Activated CD8-positive, alpha-beta memory T cell treated with anti-CD3 and anti-CD28 coated beads for 36 hours (primary cell): ENCODE results near the gene GIT2. TPM values are rescaled to one million over a fixed set of nuclear protein-coding genes. Genes with fewer than 3 reads are reported as not detected.

Experiments
- CTCF ChIA-PET: fragments of 350-600 bp; sonication (Branson Sonifier 250); formaldehyde crosslinking; loops from one replicate; lab custom pipeline; 2021; ENCODE audit warnings: antibody characterized with exemption; lab: Charles Lee
- POLR2A ChIA-PET: fragments of 350-600 bp; sonication (Branson Sonifier 250); formaldehyde crosslinking; loops from one replicate; lab custom pipeline; 2021; ENCODE audit warnings: antibody characterized with exemption; lab: Charles Lee
- total RNA-seq, 2 experiments: library from RNA; stranded (reverse); gene quantifications; one replicate each; pipeline ENCODE4 v1.2.3, GENCODE V29; 2021

GIT2 gene
- total RNA-seq, 2 experiments from 2014 or later, result 48.3 to 49.2 TPM

DNA sequence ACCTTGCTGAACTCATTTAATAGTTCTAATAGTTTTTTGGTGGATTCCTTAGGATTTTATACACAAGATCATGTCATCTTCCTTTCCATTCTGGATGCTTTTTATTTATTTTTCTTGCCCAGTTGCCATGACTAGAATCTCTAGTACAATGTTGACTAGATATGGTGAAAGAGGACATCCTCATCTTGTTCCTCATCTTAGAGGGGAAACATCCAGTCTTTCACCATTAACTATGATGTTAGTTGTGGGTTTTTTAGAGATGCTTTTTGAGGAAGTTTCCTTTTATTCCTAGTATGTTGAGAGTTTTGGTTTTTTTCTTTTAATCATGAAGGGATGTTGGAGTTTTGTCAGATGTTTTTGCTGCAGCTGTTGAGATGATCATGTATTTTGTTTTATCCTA is 11.7 kb upstream of the GIT2 start:
- POLR2A ChIA-PET, result no interaction called here
- CTCF ChIA-PET, result no interaction called here

- POLR2A ChIA-PET, result no interaction called here
These were observed 9.9 kb upstream of the GIT2 start for GRCh38 chr12:110006115-110006514.

DNA sequence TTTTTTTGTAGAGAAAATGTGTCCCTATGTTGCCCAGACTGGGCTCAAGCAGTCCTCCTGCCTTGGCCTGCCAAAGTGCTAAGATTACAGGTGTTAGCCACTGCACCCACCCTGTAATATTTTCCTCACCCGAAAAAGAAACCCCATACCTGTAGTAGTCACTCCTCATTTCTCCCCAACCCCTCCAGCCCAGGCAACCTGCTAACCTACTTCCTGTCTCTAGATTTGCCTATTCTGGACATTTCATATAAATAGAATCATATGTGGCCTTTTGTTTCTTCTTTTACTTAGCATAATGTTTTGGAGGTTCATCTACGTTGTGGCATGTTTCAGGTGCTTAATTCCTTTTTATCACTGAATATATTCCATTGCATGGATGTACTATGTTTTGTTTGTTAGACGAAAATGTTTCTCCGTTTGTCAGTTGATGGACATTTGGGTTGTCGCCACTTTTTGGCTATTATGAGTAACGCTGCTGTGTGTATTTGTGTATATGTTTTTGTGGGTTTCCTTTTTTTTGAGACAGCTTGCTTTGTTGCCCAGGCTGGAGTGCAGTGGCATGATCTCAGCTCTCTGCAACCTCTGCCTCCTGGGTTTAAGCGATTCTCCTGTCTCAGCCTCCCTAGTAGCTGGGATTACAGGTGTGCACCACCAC is 9.3 kb upstream of the GIT2 start:
- CTCF ChIA-PET, result interaction anchor here (1.3 kb wide), 1 partner anchor 9 kb away, joined by 4 read pairs; the partner anchor contains the start of gene GIT2
- POLR2A ChIA-PET, result no interaction called here

More at GRCh38 chr12:110006115-110006514, 9.9 kb upstream of the GIT2 start:
- CTCF ChIA-PET, result no interaction called here

DNA sequence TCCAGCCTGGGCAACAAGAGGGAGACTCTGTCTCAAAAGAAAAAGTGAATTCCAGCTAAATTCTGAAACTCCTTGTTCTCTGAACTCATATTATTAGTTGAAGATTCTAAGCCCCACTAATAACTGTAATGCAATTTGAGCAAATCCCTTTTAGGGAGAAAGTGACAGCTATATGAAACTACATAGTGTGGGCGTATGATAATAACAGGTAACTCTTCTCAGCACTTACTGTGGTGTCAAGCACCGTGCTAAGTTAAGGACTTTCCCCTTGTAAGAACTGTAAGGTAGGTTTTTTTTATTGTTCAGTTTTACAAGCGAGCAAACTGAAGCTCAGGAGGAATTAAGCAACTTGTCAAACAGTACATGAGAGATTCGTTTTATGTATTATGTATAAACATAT is 8.4 kb upstream of the GIT2 start:
- CTCF ChIA-PET, result interaction anchor here (0.6 to 1.4 kb wide), 3 partner anchors 8 to 119 kb away, joined by 3 to 4 read pairs (median 4); partner anchors contain the start of gene GIT2
- POLR2A ChIA-PET, result interaction anchor here (0.7 kb wide), 1 partner anchor 379 kb away, joined by 3 read pairs; no protein-coding TSS in a partner anchor

DNA sequence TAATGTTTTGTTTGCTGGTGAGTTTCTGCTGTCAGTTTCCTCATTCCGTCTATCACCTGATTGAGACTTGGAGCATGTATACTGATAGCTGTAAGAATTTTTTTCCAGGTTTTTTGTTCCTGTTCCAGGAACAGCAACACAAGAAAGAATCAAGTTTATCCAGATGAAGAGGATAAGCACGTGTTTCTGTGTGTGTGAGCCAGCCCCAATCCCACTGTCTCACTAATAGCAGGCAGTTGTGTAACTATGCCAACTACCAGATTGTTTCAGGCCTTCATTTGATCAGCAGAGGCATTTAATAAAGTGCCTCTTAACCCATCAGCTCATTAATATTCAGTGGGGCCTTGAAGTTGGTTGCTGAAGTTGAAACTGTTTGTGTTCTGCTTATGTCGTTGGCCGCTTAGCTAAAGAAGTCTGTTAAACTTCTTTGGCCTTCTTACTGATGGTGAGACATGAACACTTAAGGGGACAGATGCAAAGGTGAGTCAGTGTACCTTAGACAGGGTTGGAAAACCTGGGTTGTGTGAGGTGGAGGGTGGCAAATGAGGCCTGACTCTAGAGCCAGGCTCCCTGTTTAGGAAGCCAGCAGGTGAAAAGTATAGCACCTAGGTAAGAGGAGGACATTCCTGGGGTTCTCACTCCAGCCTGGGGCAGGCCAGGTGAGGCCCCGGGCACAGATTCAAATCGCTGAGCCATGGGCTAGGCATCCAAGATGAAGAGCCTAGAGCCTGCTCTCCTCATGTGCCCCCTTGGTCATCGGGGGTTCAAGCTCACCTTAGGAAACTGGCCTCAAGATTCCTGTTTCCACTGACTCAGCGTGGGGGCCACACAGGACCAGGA is 6.7 kb upstream of the GIT2 start:
- ChIA-PET CTCF (interaction anchor here (1.6 kb wide), 1 partner anchor 11 kb away, joined by 5 read pairs; no protein-coding TSS in a partner anchor), POLR2A (no interaction called here)

DNA sequence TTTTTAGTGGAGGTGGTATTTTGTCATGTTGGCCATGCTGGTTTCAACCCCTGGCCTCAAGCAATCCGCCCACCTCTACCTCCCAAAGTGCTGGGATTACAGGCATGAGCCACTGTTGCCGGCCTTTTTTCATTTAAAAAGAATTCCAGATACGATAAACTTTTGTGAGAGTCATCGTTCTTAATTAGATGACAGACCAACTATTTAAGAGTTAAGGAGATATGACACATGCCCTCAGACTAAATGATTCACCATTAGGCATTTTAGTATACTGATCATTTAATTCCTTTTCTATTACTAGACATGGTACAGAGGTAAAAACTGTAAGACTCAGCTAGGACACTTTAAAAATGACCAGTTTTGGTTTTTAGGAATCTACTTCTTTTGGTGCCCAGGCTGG is 5.4 kb upstream of the GIT2 start:
- ChIA-PET POLR2A (no interaction called here), CTCF (interaction anchor here (0.7 kb wide), 1 partner anchor 28 kb away, joined by 3 read pairs; no protein-coding TSS in a partner anchor)

GRCh38 chr12:109999983-110000505 is 3.9 kb upstream of the GIT2 start:
- CTCF ChIA-PET, result interaction anchor here (0.9 kb wide), 1 partner anchor 431 kb away, joined by 3 read pairs; no protein-coding TSS in a partner anchor
- POLR2A ChIA-PET, result interaction anchor here (1.1 kb wide), 1 partner anchor 17 kb away, joined by 3 read pairs; no protein-coding TSS in a partner anchor

DNA sequence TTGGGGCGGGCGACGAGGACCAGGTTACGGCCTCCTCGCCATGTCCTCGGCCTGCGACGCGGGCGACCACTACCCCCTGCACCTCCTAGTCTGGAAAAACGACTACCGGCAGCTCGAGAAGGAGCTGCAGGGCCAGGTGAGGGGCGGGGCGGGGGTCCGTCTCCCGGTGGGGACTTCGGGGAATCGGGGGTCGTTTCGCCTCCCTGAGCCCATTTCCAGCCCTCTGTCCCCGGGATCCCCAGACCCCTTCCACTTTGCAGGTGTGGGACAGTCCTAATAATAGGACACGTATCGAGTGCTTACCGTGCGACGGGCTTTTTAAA is 3.4 kb upstream of the GIT2 start:
- ChIA-PET POLR2A (interaction anchor here (0.5 to 1.1 kb wide), 3 partner anchors 12 to 282 kb away, joined by 3 read pairs; no protein-coding TSS in a partner anchor), CTCF (interaction anchor here (0.9 to 1.0 kb wide), 2 partner anchors 17 to 432 kb away, joined by 3 to 5 read pairs; no protein-coding TSS in a partner anchor)

DNA sequence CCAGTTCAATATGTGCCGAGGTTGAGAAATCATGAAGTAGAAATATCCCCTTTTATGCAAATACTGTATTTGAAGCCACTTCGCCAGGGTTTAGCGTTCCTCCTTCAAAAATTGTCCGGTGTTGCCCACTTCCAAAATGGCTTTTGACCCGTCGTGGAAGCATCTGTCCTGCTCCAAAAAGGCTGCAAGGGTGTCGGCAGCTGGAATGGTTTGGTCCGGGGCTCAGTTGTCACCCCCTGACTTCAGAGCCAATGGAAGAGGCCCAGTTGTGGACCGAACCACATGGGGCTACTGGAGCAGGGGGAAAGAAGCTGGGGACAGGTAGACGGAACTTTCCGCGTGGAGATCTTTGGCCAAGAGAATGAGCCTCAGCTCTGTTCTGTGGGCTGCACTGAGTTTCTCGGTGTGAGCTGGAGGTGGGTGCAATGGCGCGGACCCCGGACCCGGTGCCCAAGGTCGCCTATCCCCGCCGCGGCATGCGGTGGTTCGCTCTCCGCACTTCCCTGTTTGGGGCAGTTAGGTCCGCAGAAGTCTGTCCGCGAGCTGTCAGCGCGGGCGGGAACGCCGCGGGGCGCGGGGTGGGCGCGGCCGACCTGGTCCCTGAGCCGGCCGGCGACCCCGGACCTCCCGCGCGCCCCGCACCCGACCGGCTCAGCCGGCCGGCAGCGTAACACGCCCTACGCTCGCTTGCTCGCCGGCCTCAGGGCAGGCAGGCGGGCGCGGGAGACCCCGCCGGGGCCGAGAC is 2.9 kb upstream of the GIT2 start, which contains the start of gene ANKRD13A:
ANKRD13A (plus strand) TSS at position 527 of the 745 bp plus-strand sequence. CDS start 259 bp downstream, outside the sequence.
- POLR2A ChIA-PET, result interaction anchor here (0.5 to 1.1 kb wide), 4 partner anchors 11 to 283 kb away, joined by 3 read pairs; no protein-coding TSS in a partner anchor
- CTCF ChIA-PET, result interaction anchor here (0.9 to 1.0 kb wide), 2 partner anchors 17 to 432 kb away, joined by 3 to 5 read pairs; no protein-coding TSS in a partner anchor

DNA sequence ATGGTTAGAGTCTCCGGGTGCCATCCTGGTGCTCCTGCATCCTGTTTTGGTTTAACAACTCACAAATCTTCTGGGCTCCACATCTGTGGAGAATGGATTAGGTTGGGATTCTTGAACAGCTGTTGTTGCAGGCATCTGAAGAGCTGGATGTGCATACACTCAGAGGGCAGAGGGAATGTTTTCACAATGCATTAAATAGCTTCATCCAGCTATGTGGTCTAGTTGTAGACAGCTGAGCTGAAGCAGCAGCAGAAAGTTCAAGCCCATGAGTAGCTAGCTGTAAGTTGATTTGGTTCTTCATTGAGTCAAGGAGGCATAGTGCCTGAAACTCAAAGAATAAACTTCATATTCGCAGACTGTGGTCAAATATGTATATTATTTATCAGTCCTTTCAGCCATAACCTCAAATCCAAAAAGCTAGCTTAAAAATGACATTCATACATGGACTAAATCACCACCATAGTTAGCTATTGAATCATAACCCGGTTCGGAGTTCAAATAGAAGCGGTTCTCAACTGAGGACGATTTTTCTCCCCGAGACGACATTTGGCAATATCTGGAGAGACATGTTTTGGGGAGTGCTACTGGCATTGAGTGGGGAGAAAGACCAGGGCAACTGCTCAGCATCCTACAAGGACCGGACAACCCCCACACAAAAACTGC is 2.2 kb upstream of the GIT2 start:
- ChIA-PET CTCF (no interaction called here), POLR2A (interaction anchor here (0.7 to 1.0 kb wide), 2 partner anchors 11 to 282 kb away, joined by 3 read pairs; no protein-coding TSS in a partner anchor)

GRCh38 chr12:109997393-109997792 is 1.2 kb upstream of the GIT2 start:
- ChIA-PET CTCF (no interaction called here), POLR2A (no interaction called here)

DNA sequence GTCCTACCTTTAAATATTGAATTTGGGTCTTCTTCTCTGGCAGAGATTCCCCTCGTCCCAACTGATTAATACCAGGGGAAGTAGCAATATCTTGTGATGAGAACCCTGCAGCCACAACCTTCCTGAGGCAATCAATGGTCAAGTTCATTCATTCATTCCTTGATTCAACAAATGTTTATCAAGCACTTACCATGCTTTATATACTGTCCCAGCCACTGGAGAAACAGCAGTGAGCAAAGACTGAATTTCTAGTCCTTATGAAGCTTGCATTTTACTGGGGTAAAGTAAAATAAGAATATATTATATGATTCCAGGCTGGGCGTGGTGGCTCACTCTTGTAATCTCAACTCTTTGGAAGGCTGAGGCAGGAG is 300 bp upstream of the GIT2 start:
- POLR2A ChIA-PET, result no interaction called here
- CTCF ChIA-PET, result interaction anchor here (1.1 kb wide), 1 partner anchor 8 kb away, joined by 4 read pairs; no protein-coding TSS in a partner anchor

DNA sequence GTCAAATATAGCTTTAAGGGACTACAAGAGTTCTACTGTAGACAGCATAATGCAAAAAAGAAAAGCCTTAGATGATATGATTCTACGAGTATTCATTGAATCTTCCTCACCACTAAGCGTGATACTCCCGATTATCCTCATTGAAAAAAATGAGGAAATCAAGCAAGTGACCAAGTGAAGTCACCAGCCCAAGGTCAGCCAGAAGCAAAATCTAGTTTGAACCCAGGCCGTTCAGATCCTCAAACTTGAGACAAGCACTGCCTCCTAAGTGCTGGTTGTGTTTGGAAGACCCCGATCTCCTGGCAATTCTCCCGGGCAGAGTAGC is 845 bp downstream of the GIT2 start:
- ChIA-PET POLR2A (no interaction called here), CTCF (interaction anchor here (1.2 kb wide), 1 partner anchor 9 kb away, joined by 3 read pairs; no protein-coding TSS in a partner anchor)

- ChIA-PET CTCF (interaction anchor here (1.2 kb wide), 1 partner anchor 10 kb away, joined by 3 read pairs; no protein-coding TSS in a partner anchor), POLR2A (interaction anchor here (1.0 kb wide), 1 partner anchor 18 kb away, joined by 6 read pairs; no protein-coding TSS in a partner anchor)
These were observed 1.6 kb downstream of the GIT2 start for GRCh38 chr12:109994401-109995175.

- CTCF ChIA-PET, result interaction anchor here (1.2 to 2.4 kb wide), 2 partner anchors 10 to 29 kb away, joined by 3 to 5 read pairs; no protein-coding TSS in a partner anchor
- POLR2A ChIA-PET, result interaction anchor here (0.6 kb wide), 1 partner anchor 49 kb away, joined by 5 read pairs; no protein-coding TSS in a partner anchor
These were observed 3.1 kb downstream of the GIT2 start for GRCh38 chr12:109993091-109993490.

DNA sequence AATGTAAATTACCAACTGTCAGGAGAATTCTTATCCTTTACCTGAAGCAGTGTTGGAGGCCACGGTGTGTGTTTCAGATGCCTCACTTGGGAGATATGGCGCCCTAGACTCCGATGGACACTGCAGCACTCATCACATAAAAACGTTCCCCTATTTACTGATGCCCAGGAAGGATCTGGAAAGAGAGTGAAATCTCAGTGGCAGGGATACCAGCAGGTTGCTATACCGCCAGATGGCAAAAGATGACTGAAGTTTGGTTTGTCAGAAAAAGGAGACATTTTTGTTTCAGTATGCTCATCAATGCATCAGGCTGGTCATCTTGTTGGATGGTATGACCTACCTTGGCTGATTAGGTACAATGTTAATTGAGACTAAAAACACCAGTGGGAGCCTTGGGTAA is 4.6 kb downstream of the GIT2 start:
- CTCF ChIA-PET, result interaction anchor here (2.4 kb wide), 1 partner anchor 12 kb away, joined by 5 read pairs; no protein-coding TSS in a partner anchor
- POLR2A ChIA-PET, result no interaction called here

- CTCF ChIA-PET, result no interaction called here
- POLR2A ChIA-PET, result no interaction called here
These were observed 6.8 kb downstream of the GIT2 start for GRCh38 chr12:109989380-109989779.
